ENCODE data around the gene NXN. TPM values are rescaled to one million over a fixed set of nuclear protein-coding genes. Genes with fewer than 3 reads are reported as not detected.
"Not testable (repeated sequence)": the region's sequence is repeated elsewhere in the genome, so short reads cannot be mapped to it uniquely, and the experiment has no call there.

NXN gene
- total RNA-seq, 1 experiment from 2014 or later: 57.3 TPM

DNA sequence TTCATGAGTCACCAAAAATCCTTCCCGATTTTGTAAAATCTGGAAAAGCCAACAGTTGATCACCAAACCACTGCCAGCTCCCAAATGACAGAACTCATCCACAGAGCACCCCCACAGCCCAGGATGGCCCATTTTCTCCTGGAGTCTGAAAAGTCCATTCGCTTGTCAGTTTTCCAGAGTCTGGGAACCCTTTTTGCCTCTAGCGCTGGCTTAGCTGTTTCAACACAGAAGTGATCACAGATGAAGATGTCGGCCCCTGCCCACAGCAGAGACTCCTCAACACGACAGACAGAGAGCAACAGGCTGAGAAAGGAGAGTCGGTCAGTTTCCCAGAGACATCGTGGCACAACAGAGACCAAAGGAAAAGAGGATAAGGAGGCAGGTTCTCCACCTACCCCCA is 66.4 kb downstream of the NXN start:
- Mint-ChIP-seq H3K4me1 (ENCODE audit: insufficient read depth, unreplicated experiment) (peaks cover 11% of the 10 kb centered on the region), H3K27ac (ENCODE audit: low read depth, unreplicated experiment) (no peak overlapping the region), H3K9me3 (ENCODE audit: unreplicated experiment) (no peaks in the 10 kb centered on the region), H3K4me3 (ENCODE audit: unreplicated experiment) (no peak overlapping the region), H3K27me3 (ENCODE audit: insufficient read depth, unreplicated experiment) (no peaks in the 10 kb centered on the region), H3K36me3 (ENCODE audit: insufficient read depth, unreplicated experiment) (peaks cover 9% of the 10 kb centered on the region)
- POLR2A ChIA-PET: interaction anchor here (1.0 to 1.3 kb wide), 2 partner anchors 30 to 34 kb away, joined by 4 to 5 read pairs; no protein-coding TSS in a partner anchor
- no peak for TF ChIP-seq CTCF (IDR thresholded peaks at IDR 0.05; ENCODE audit: unreplicated experiment)
- DNase-seq (ENCODE audit: unreplicated experiment): no peak
- intact Hi-C loops (cut with micrococcal nuclease): no loop called here
- CTCF ChIA-PET: interaction anchor here (0.6 kb wide), 1 partner anchor 12 kb away, joined by 4 read pairs; no protein-coding TSS in a partner anchor
- BruUV-seq (replicated peaks): no TSS peak

DNA sequence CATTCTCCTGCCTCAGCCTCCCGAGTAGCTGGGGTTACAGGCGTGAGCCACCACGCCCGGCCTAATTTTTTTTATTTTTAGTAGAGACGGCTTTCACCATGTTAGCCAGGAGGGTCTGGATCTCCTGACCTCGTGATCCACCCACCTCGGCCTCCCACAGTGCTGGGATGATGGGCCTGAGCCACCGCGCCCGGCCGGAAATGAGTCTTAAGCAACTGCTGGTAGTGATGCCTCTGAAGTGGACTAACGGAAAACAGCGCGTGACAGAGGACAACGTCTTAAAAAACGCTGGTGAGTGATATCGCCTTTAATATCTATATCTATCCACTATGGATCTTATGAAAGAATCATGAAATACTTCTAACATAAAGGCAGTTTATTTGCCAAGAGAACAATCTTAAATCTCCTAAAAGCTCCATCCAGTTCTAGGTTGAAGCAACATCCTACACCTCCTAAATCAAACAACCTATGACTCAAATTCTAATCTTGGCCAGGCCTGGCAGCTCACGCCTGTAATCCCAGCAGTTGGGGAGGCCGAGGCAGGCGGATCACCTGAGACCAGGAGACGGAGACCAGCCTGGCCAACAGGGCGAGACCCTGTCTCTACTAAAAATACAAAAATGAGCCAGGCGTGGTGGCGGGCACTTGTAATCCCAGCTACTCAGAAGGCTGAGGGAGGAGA is 69.8 kb downstream of the NXN start:
- no peak for TF ChIP-seq CTCF (IDR thresholded peaks at IDR 0.05; ENCODE audit: unreplicated experiment)
- no TSS peak for BruUV-seq (replicated peaks)
- CTCF ChIA-PET: interaction anchor here (1.2 kb wide), 1 partner anchor 17 kb away, joined by 4 read pairs; no protein-coding TSS in a partner anchor
- Mint-ChIP-seq H3K4me1 (ENCODE audit: insufficient read depth, unreplicated experiment) (peaks cover 8% of the 10 kb centered on the region), H3K9me3 (ENCODE audit: unreplicated experiment) (no peaks in the 10 kb centered on the region), H3K27me3 (ENCODE audit: insufficient read depth, unreplicated experiment) (no peaks in the 10 kb centered on the region), H3K4me3 (ENCODE audit: unreplicated experiment) (no peak overlapping the region), H3K27ac (ENCODE audit: low read depth, unreplicated experiment) (no peak overlapping the region), H3K36me3 (ENCODE audit: insufficient read depth, unreplicated experiment) (peaks cover 14% of the 10 kb centered on the region)
- DNase-seq (ENCODE audit: unreplicated experiment): peak; percentile 80
- intact Hi-C loops (cut with micrococcal nuclease): no loop called here
- POLR2A ChIA-PET: interaction anchor here (0.7 to 3.5 kb wide), 6 partner anchors 11 to 30 kb away, joined by 3 to 17 read pairs (median 3); no protein-coding TSS in a partner anchor

GRCh38 chr17:907725-908124 is 71.9 kb downstream of the NXN start:
- H3K27ac Mint-ChIP-seq (ENCODE audit: low read depth, unreplicated experiment): no peak overlapping the region
- intact Hi-C loops (cut with micrococcal nuclease): no loop called here
- CTCF ChIA-PET: no interaction called here

GRCh38 chr17:905708-906107 is 73.9 kb downstream of the NXN start:
- POLR2A ChIA-PET: interaction anchor here (0.8 to 8.5 kb wide), 5 partner anchors 10 to 48 kb away, joined by 3 to 86 read pairs (median 3); no protein-coding TSS in a partner anchor
- H3K4me1 Mint-ChIP-seq (ENCODE audit: insufficient read depth, unreplicated experiment): peaks cover 26% of the 10 kb centered on the region
- peak overlapping the region; percentile 99 for H3K27ac Mint-ChIP-seq (ENCODE audit: low read depth, unreplicated experiment)
- intact Hi-C loops (cut with micrococcal nuclease): loop anchor here (2.0 kb wide), 2 partner anchors 27 to 73 kb away; partner anchors contain the start of gene NXN
- H3K27me3 Mint-ChIP-seq (ENCODE audit: insufficient read depth, unreplicated experiment); H3K9me3 Mint-ChIP-seq (ENCODE audit: unreplicated experiment); H3K4me3 Mint-ChIP-seq (ENCODE audit: unreplicated experiment); DNase-seq (ENCODE audit: unreplicated experiment); BruUV-seq (replicated peaks): not testable (repeated sequence)
- CTCF ChIA-PET: interaction anchor here (0.8 to 1.2 kb wide), 5 partner anchors 15 to 110 kb away, joined by 3 to 6 read pairs (median 3); no protein-coding TSS in a partner anchor
- peaks cover 14% of the 10 kb centered on the region for H3K36me3 Mint-ChIP-seq (ENCODE audit: insufficient read depth, unreplicated experiment)

More at GRCh38 chr17:907725-908124, 71.9 kb downstream of the NXN start:
- H3K4me1 Mint-ChIP-seq (ENCODE audit: insufficient read depth, unreplicated experiment): peaks cover 26% of the 10 kb centered on the region
- no peaks in the 10 kb centered on the region for H3K9me3 Mint-ChIP-seq (ENCODE audit: unreplicated experiment)
- no peak for TF ChIP-seq CTCF (IDR thresholded peaks at IDR 0.05; ENCODE audit: unreplicated experiment)
- POLR2A ChIA-PET: interaction anchor here (1.2 kb wide), 1 partner anchor 28 kb away, joined by 3 read pairs; no protein-coding TSS in a partner anchor
- no peak for DNase-seq (ENCODE audit: unreplicated experiment)
- no peak overlapping the region for H3K4me3 Mint-ChIP-seq (ENCODE audit: unreplicated experiment)
- H3K36me3 Mint-ChIP-seq (ENCODE audit: insufficient read depth, unreplicated experiment): peaks cover 14% of the 10 kb centered on the region
- BruUV-seq (replicated peaks): no TSS peak
- no peaks in the 10 kb centered on the region for H3K27me3 Mint-ChIP-seq (ENCODE audit: insufficient read depth, unreplicated experiment)
